Liver (tissue), 9 donors: Measurements from ENCODE around the gene TMPRSS9. TPM values are rescaled to one million over a fixed set of nuclear protein-coding genes. Genes with fewer than 3 reads are reported as not detected.

Experiments used
- DNase-seq: peaks from one replicate; pipeline ENCODE4 v3.0.0-alpha.2; 2017; ENCODE audit warnings: low spot score
- H3K27ac ChIP-seq, 2 donors: one replicate each; pipeline ENCODE4 v1.7.0; 2013; ENCODE audit warnings: inconsistent platforms in 2 of 2, low read length in 2 of 2, control low read depth in 1 of 2, low read depth in 1 of 2, mild to moderate bottlenecking in 1 of 2
- H3K27me3 ChIP-seq, 4 donors: one replicate each; pipeline versions ENCODE4 v1.6.1 to v1.7.0; 2013; ENCODE audit warnings: low read length in 3 of 4, inconsistent platforms in 1 of 4, mild to moderate bottlenecking in 1 of 4, moderate library complexity in 1 of 4; ENCODE audit not compliant: control insufficient read depth in 4 of 4, insufficient read depth in 4 of 4
- H3K36me3 ChIP-seq, 4 donors: one replicate each; pipeline versions ENCODE4 v1.6.1 to v1.7.0; 2013; ENCODE audit warnings: low read length in 3 of 4, mild to moderate bottlenecking in 3 of 4, low read depth in 1 of 4, moderate library complexity in 1 of 4; ENCODE audit not compliant: control insufficient read depth in 4 of 4, insufficient read depth in 3 of 4
- H3K4me1 ChIP-seq, 4 donors: one replicate each; pipeline versions ENCODE4 v1.6.1 to v1.7.0; 2013; ENCODE audit warnings: low read length in 3 of 4, mild to moderate bottlenecking in 3 of 4, moderate library complexity in 1 of 4; ENCODE audit not compliant: control insufficient read depth in 4 of 4, insufficient read depth in 4 of 4
- H3K4me3 ChIP-seq, 3 donors: one replicate each; pipeline versions ENCODE4 v1.6.1 to v1.7.0; 2013; ENCODE audit warnings: low read length in 3 of 3, control low read depth in 1 of 3, low read depth in 1 of 3, mild to moderate bottlenecking in 1 of 3
- H3K9ac ChIP-seq, 2 donors: one replicate each; pipeline ENCODE4 v1.7.0; 2013; ENCODE audit warnings: low read length in 2 of 2, mild to moderate bottlenecking in 2 of 2, moderate library complexity in 2 of 2, control low read depth in 1 of 2, low read depth in 1 of 2
- H3K9me3 ChIP-seq, 4 donors: one replicate each; pipeline versions ENCODE4 v1.6.1 to v1.7.0; 2013; ENCODE audit warnings: low read length in 3 of 4; ENCODE audit not compliant: control insufficient read depth in 4 of 4
- ATF3 ChIP-seq: IDR thresholded peaks from 2 replicates; pipeline ENCODE4 v1.6.1; 2016; ENCODE audit warnings: antibody characterized with exemption
- CTCF ChIP-seq: fragments of 150-350 bp; IDR thresholded peaks from 2 replicates; pipeline ENCODE4 v1.5.1; 2017; ENCODE audit warnings: improper control_type of control experiment, low read depth, low read length; ENCODE audit not compliant: missing input control
- EGR1 ChIP-seq, 2 donors: IDR thresholded peaks; 2 replicates each; pipeline ENCODE4 v1.6.1; 2016 to 2018; ENCODE audit warnings: antibody characterized with exemption in 2 of 2, low read depth in 2 of 2
- FOXA1 ChIP-seq: IDR thresholded peaks from 2 replicates; pipeline ENCODE4 v1.6.1; 2016; ENCODE audit warnings: antibody characterized with exemption
- HNF4A ChIP-seq, 2 donors: conservative IDR thresholded peaks; 2 replicates each; pipeline ENCODE4 v1.6.1; 2016; ENCODE audit warnings: antibody characterized with exemption in 2 of 2, mild to moderate bottlenecking in 2 of 2
- HNF4G ChIP-seq: IDR thresholded peaks from 2 replicates; pipeline ENCODE4 v1.6.1; 2016; ENCODE audit warnings: antibody characterized with exemption
- JUND ChIP-seq, 2 donors: IDR thresholded peaks; 2 replicates each; pipeline ENCODE4 v1.6.1; 2016; ENCODE audit warnings: antibody characterized with exemption in 2 of 2
- MAX ChIP-seq: IDR thresholded peaks from 2 replicates; pipeline ENCODE4 v1.6.1; 2016; ENCODE audit warnings: antibody characterized with exemption
- NR2F2 ChIP-seq: IDR thresholded peaks from 2 replicates; pipeline ENCODE4 v1.6.1; 2016; ENCODE audit warnings: antibody characterized with exemption
- RAD21 ChIP-seq, 2 donors: IDR thresholded peaks; 2 replicates each; pipeline ENCODE4 v1.6.1; 2016; ENCODE audit warnings: antibody characterized with exemption in 2 of 2, mild to moderate bottlenecking in 2 of 2
- REST ChIP-seq: IDR thresholded peaks from 2 replicates; pipeline ENCODE4 v1.6.1; 2016; ENCODE audit warnings: antibody characterized with exemption, mild to moderate bottlenecking
- RXRA ChIP-seq, 2 donors: IDR thresholded peaks; 2 replicates each; pipeline ENCODE4 v1.6.1; 2017 to 2018; ENCODE audit warnings: antibody characterized with exemption in 2 of 2, mild to moderate bottlenecking in 1 of 2
- SP1 ChIP-seq: IDR thresholded peaks from 2 replicates; pipeline ENCODE4 v1.6.1; 2018; ENCODE audit warnings: antibody characterized with exemption, mild to moderate bottlenecking
- TAF1 ChIP-seq: conservative IDR thresholded peaks from 2 replicates; pipeline ENCODE4 v1.6.1; 2016; ENCODE audit warnings: antibody characterized with exemption, mild to moderate bottlenecking
- YY1 ChIP-seq: IDR thresholded peaks from 2 replicates; pipeline ENCODE4 v1.6.1; 2016; ENCODE audit warnings: antibody characterized with exemption, mild to moderate bottlenecking
- ZBTB33 ChIP-seq: IDR thresholded peaks from 2 replicates; pipeline ENCODE4 v1.6.1; 2016; ENCODE audit warnings: antibody characterized with exemption
- WGBS: extraction: QIAGEN DNeasy Blood & Tissue Kit; methylation state at CpG from one replicate; pipeline ENCODE4 v1.1.7; 2013; 5-methylcytosine and 5-hydroxymethylcytosine counted together
- polyA plus RNA-seq, 2 donors: library from polyadenylated mRNA; stranded (reverse) in 1 of 2; unstranded in 1 of 2; fragments of 200-250 nt in 1 of 2; fragments of >200 nt in 1 of 2; fragmentation: Nextera tagmentation in 1 of 2; extraction: Ambion mirVana in 1 of 2; gene quantifications; one replicate each; pipeline versions ENCODE4 v1.2.1 to v1.2.3, GENCODE V29; 2013 to 2015
- total RNA-seq, 2 donors: library from RNA; depleted of rRNA; stranded (reverse); fragments of >200 nt; gene quantifications; one replicate each; pipeline ENCODE4 v1.2.3, GENCODE V29; 2014
- donor health status: healthy.
- donor health status: healthy.
- donor health status: healthy.
- donor health status: healthy.
- donor health status: healthy.

Gene TMPRSS9
- total and polyA plus RNA-seq, 4 donors, result 0.39 to 24.8 (median 1.5) TPM

- H3K4me3 ChIP-seq, result no peak overlapping the region
- TF ChIP-seq CTCF (no peak), FOXA1 (no peak), RAD21 (IDR thresholded peaks at IDR 0.05) (no peak), EGR1 (IDR thresholded peaks at IDR 0.05; ENCODE audit: low read depth in 2 of 2) (no peak), RXRA (IDR thresholded peaks at IDR 0.05) (no peak), JUND (IDR thresholded peaks at IDR 0.05) (no peak), HNF4A (conservative IDR thresholded peaks at IDR 0.05) (no peak), YY1 (no peak), SP1 (no peak), HNF4G (no peak), REST (no peak), NR2F2 (no peak), ZBTB33 (no peak), TAF1 (no peak)
- H3K27ac ChIP-seq, result no peak overlapping the region
- H3K9me3 ChIP-seq, result no peaks in the 10 kb centered on the region
- no peak overlapping the region for H3K9ac ChIP-seq
- H3K36me3 ChIP-seq, result peaks cover 0 to 5% (median 2%) of the 10 kb centered on the region in 4 donors
- 82% methylated on average over 19 of the region's 19 CpGs for WGBS
- no peaks in the 10 kb centered on the region for H3K27me3 ChIP-seq
- H3K4me1 ChIP-seq, result no peaks in the 10 kb centered on the region
- DNase-seq, result no peak
These were observed 86.3 kb downstream of the TMPRSS9 start for GRCh38 chr19:2446381-2446780.

GRCh38 chr19:2449019-2449418, 89.0 kb downstream of the TMPRSS9 start:
- Histone ChIP-seq H3K4me3 (no peak overlapping the region), H3K27me3 (no peaks in the 10 kb centered on the region), H3K9me3 (no peaks in the 10 kb centered on the region), H3K27ac (no peak overlapping the region), H3K36me3 (peaks cover 0 to 1% (median 0%) of the 10 kb centered on the region in 4 donors), H3K4me1 (no peaks in the 10 kb centered on the region), H3K9ac (no peak overlapping the region)
- no peak for DNase-seq
- 97% methylated on average over 11 of the region's 11 CpGs for WGBS
- TF ChIP-seq HNF4G (no peak), MAX (no peak), JUND (IDR thresholded peaks at IDR 0.05) (no peak), NR2F2 (no peak), REST (no peak), CTCF (no peak), RXRA (IDR thresholded peaks at IDR 0.05) (no peak), YY1 (no peak), TAF1 (no peak), RAD21 (IDR thresholded peaks at IDR 0.05) (no peak), SP1 (no peak), HNF4A (conservative IDR thresholded peaks at IDR 0.05) (no peak), EGR1 (IDR thresholded peaks at IDR 0.05; ENCODE audit: low read depth in 2 of 2) (no peak), ATF3 (no peak)
